Measurements from ENCODE around the gene OLFM1. TPM values are rescaled to one million over a fixed set of nuclear protein-coding genes. Genes with fewer than 3 reads are reported as not detected.

The OLFM1 gene
- total RNA-seq, 3 donors from 2014 or later = 17.4 to 25.2 (median 22.1) TPM

GRCh38 chr9:135093111-135093510 is 5.6 kb downstream of the OLFM1 start:
- intact Hi-C loops (cut with DNase I; ENCODE audit: low total_unique reads) = no loop called here
- H3K4me1 ChIP-seq = peaks cover 0 to 3% of the 10 kb centered on the region in 2 donors
- no peak for DNase-seq (ENCODE audit: low spot score in 2 of 2)
- H3K36me3 ChIP-seq = no peaks in the 10 kb centered on the region
- no peak overlapping the region for H3K27ac ChIP-seq
- no peak overlapping the region for H3K4me3 ChIP-seq
- TF ChIP-seq POLR2AphosphoS5 (IDR thresholded peaks at IDR 0.05) (no peak), POLR2A (IDR thresholded peaks at IDR 0.05) (no peak)
- TF ChIP-seq, protein P1, sequence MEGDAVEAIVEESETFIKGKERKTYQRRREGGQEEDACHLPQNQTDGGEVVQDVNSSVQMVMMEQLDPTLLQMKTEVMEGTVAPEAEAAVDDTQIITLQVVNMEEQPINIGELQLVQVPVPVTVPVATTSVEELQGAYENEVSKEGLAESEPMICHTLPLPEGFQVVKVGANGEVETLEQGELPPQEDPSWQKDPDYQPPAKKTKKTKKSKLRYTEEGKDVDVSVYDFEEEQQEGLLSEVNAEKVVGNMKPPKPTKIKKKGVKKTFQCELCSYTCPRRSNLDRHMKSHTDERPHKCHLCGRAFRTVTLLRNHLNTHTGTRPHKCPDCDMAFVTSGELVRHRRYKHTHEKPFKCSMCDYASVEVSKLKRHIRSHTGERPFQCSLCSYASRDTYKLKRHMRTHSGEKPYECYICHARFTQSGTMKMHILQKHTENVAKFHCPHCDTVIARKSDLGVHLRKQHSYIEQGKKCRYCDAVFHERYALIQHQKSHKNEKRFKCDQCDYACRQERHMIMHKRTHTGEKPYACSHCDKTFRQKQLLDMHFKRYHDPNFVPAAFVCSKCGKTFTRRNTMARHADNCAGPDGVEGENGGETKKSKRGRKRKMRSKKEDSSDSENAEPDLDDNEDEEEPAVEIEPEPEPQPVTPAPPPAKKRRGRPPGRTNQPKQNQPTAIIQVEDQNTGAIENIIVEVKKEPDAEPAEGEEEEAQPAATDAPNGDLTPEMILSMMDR (IDR thresholded peaks at IDR 0.05) = no peak
- no peaks in the 10 kb centered on the region for H3K9me3 ChIP-seq
- H3K27me3 ChIP-seq = peaks cover 0 to 14% of the 10 kb centered on the region in 2 donors

- DNase-seq (ENCODE audit: low spot score in 2 of 2) = no peak
- H3K36me3 ChIP-seq = no peaks in the 10 kb centered on the region
- no peaks in the 10 kb centered on the region for H3K9me3 ChIP-seq
- H3K4me1 ChIP-seq = no peaks in the 10 kb centered on the region
- no peak overlapping the region for H3K4me3 ChIP-seq
- peaks cover 0 to 5% of the 10 kb centered on the region in 2 donors for H3K27me3 ChIP-seq
- intact Hi-C loops (cut with DNase I; ENCODE audit: low total_unique reads) = no loop called here
- H3K27ac ChIP-seq = no peak overlapping the region
- TF ChIP-seq, protein P1 (IDR thresholded peaks at IDR 0.05) = no peak
- TF ChIP-seq POLR2AphosphoS5 (IDR thresholded peaks at IDR 0.05) (no peak), POLR2A (IDR thresholded peaks at IDR 0.05) (no peak)
Observed at GRCh38 chr9:135093911-135094584, 6.6 kb downstream of the OLFM1 start.

GRCh38 chr9:135095470-135096407 is 8.3 kb downstream of the OLFM1 start:
- DNase-seq (ENCODE audit: low spot score in 2 of 2) = no peak
- Histone ChIP-seq H3K36me3 (no peaks in the 10 kb centered on the region), H3K27me3 (no peaks in the 10 kb centered on the region), H3K9me3 (no peaks in the 10 kb centered on the region), H3K4me3 (no peak overlapping the region), H3K27ac (no peak overlapping the region), H3K4me1 (no peaks in the 10 kb centered on the region)
- TF ChIP-seq, protein P1 (IDR thresholded peaks at IDR 0.05) = no peak
- TF ChIP-seq POLR2A (IDR thresholded peaks at IDR 0.05) = no peak
- no peak for TF ChIP-seq POLR2AphosphoS5 (IDR thresholded peaks at IDR 0.05)
- intact Hi-C loops (cut with DNase I; ENCODE audit: low total_unique reads) = no loop called here

DNA sequence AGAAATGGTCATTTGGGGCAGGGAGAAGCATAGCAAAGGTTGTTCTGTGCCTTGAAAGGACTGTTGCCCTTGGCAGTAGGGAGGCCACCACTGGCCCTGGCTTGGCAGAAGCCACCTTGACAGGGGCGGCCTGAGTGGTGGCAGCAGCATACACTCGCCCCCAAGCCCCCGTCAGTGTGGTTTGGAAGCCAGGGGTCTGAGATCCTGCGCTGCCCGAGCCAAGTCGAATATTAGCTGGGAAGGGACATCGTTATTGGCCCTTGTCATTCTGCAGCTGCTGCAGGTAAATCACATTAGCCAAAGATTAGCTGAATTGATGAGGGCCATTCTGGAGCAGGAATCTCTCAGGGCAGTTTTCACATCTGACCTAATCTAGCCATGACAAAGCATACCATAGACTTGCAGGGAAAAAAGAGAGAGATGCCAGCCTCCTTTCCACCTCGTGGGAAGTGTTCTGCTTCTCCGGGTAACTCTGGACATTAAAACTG is 9.0 kb downstream of the OLFM1 start:
- Histone ChIP-seq H3K4me3 (no peak overlapping the region), H3K36me3 (no peaks in the 10 kb centered on the region), H3K4me1 (no peaks in the 10 kb centered on the region), H3K9me3 (no peaks in the 10 kb centered on the region), H3K27me3 (no peaks in the 10 kb centered on the region), H3K27ac (no peak overlapping the region)
- intact Hi-C loops (cut with DNase I; ENCODE audit: low total_unique reads) = no loop called here
- TF ChIP-seq POLR2AphosphoS5 (IDR thresholded peaks at IDR 0.05) = no peak
- TF ChIP-seq, protein P1 (IDR thresholded peaks at IDR 0.05) = no peak
- no peak for TF ChIP-seq POLR2A (IDR thresholded peaks at IDR 0.05)
- DNase-seq (ENCODE audit: low spot score in 2 of 2) = no peak

Measured in breast epithelium (tissue), 4 donors.